H4 (cell line): ENCODE measurements around the gene EPM2A. TPM values are rescaled to one million over a fixed set of nuclear protein-coding genes. Genes with fewer than 3 reads are reported as not detected.
A peak's percentile ranks its signal among the peaks of the same experiment; 100 is the strongest.

ENCODE experiments used
- DNase-seq: peaks from one replicate; pipeline ENCODE4 v3.0.0-alpha.2; 2015; ENCODE audit warnings: low spot score
- total RNA-seq: library from RNA; depleted of rRNA; stranded (reverse); fragments of >200 nt; shearing (Covaris generic); gene quantifications from 2 replicates; pipeline ENCODE4 v1.2.3, GENCODE V29; 2014

Gene EPM2A
- total RNA-seq, 1 experiment from 2014 or later: 6.9 TPM

- no peak for DNase-seq
Observed at GRCh38 chr6:145673504-145673903, 61.8 kb downstream of the EPM2A start.

DNA sequence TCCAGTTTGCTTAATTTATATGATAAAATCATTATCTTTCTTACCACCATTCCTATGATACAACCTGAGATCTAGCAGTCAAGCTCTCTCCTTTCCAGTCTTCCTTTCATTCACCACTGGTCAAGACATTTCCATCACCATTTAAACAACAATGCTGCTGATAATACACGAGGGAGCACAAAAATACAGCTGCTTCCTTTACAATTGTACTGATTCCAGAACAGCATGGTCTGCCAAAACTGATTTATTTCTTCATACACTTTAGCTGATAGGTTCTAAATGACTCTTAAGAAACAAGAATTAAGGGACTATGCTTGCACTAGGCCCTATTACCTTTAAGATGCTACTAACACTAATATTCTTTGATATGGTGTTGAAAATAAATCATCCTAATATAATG is 65.0 kb downstream of the EPM2A start:
- DNase-seq: no peak

DNA sequence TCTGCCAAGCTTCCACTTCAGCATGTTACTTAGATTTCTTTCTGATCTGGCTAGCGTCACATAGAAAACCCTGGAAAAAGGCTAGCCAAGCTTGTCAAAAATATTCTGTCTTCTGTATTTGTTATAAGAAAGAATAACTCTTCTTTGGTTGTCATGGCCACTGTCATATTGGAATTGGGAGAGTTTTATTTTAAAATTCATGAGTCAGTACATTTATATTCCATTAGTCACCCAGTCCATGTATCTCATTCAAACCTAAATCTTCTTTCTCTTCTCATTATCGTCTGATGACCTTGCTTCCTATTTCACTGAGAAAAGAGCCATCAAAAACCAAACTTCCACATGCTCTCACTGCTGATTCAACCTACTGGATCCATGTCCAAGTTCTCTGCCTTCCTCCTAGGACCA is 65.7 kb downstream of the EPM2A start:
- DNase-seq: no peak

GRCh38 chr6:145668844-145669243 is 66.5 kb downstream of the EPM2A start:
- no peak for DNase-seq

- DNase-seq: no peak
Observed at GRCh38 chr6:145660676-145661075, 74.6 kb downstream of the EPM2A start.

- no peak for DNase-seq
Observed at GRCh38 chr6:145656128-145656527, 79.2 kb downstream of the EPM2A start.

- no peak for DNase-seq
Observed at GRCh38 chr6:145652572-145652971, 82.7 kb downstream of the EPM2A start.

DNA sequence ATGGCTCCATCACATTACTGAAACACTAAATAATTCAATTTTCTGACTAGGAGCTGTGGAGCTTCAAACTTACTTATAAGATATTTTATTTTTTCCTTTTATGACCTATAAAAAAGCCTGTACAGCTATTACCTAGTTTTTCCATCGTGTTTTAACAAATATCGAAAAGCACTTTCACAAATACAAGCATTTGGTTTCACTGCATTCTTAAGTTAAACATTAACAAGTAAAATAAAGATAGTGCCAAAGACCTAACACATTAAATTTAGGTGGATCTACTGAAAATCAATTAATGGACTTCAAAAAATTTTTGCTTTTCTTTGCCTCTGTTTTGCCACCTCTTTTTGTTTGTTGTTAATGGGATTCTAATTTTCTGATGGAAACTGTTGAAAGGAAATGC is 83.3 kb downstream of the EPM2A start:
- DNase-seq: no peak

GRCh38 chr6:145648149-145648548 is 87.2 kb downstream of the EPM2A start:
- no peak for DNase-seq

- no peak for DNase-seq
Observed at GRCh38 chr6:145647602-145648001, 87.7 kb downstream of the EPM2A start.

GRCh38 chr6:145643760-145644159 is 91.6 kb downstream of the EPM2A start:
- DNase-seq: no peak

GRCh38 chr6:145633981-145634627 is 101.2 kb downstream of the EPM2A start:
- peak; percentile 43 for DNase-seq

DNA sequence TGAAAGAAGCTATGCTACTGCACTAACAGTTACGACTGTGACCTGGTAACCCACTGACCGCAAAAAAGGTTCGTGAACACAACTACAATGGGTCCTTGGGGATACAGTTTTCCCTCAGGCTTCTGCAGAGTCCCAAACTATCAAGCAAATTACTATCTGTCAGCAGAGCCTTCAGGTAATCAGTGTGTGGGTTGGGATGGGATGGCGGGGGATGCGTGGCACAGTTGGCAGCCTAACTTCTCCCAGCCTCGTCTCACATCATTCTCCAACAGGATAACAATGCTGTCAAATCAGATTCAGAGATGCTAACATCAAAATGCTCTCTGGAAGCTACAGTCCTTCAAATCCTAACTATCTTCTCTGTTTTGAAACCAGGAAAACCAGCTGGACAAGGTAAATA is 102.3 kb downstream of the EPM2A start:
- no peak for DNase-seq

DNA sequence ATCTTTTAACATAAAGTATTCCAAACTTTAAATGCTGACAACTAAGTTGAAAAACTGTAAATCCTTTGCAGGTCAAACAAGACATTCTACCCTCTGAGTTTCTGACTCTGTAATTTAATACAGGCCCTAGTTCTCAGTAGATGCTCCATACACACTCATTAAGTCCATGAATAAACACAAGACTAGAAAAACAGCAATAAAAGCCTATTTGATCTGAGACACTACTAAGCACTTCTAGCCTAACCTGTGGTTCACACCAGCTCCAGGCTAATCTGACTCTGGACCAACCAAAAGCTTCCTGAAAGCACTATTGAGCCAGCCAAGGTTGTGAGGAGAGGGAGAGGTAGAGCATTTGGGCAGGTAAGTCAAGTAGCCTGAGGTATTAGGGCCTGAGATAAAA is 103.9 kb downstream of the EPM2A start:
- no peak for DNase-seq

- no peak for DNase-seq
Observed at GRCh38 chr6:145630598-145630997, 104.7 kb downstream of the EPM2A start.

GRCh38 chr6:145629478-145629877 is 105.8 kb downstream of the EPM2A start:
- no peak for DNase-seq

DNA sequence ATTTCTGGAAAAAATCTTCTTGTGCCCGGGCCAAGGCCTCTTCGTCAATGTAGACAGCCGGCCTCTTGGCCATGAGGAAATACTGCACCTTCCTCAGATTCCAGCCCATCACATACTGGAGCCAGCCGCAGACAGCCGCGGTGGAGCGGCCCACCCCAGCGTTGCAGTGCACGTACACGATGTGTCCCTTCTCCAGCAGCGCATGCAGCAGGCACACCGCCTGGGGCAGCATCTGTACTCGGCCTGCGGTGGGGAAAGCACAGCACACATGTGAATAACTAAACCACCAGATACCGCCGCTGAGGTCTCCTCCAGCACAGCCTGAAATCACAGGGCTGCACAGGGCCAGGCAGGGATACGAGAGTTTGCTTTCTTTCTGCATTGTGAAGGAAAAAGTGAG is 107.9 kb downstream of the EPM2A start:
- no peak for DNase-seq

- no peak for DNase-seq
Observed at GRCh38 chr6:145626857-145627256, 108.5 kb downstream of the EPM2A start.

GRCh38 chr6:145623231-145623630 is 112.1 kb downstream of the EPM2A start:
- DNase-seq: no peak

DNA sequence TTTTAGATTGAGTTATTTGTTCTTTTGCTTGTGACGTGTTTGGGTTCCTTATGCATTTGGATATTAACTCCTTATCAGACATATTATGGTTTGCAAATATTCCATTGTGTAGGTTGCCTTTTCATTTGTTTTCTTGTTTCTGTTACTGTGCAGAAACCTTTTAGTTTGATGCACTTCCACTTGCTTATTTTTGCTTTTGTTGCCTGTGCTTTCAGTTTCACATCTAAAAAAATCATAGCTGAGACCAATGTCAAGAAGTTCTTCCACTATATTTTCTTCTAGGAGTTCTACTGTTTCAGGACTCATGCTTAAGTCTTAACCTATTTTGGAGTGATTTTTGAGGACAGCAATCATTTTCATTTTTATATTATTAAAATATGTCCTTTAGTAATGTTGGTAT is 113.5 kb downstream of the EPM2A start:
- DNase-seq: no peak

DNA sequence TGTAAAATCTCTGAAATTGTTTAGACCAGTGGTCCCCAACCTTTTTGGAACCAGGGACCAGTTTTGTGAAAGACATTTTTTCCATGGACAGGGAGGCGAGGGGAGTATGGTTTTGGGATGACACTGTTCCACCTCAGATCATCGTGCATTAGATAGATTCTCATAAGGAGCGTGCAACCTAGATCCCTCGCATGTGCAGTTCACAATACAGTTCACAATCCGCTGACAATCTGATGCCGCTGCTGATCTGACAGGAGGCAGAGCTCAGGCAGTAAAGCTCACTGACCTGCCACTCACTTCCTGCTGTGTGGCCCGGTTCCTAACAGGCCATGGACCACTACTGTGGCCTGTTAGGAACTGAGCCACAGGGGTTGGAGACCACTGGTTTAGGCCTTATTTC is 115.2 kb downstream of the EPM2A start:
- no peak for DNase-seq

- DNase-seq: no peak
Observed at GRCh38 chr6:145609521-145609920, 125.8 kb downstream of the EPM2A start.

DNA sequence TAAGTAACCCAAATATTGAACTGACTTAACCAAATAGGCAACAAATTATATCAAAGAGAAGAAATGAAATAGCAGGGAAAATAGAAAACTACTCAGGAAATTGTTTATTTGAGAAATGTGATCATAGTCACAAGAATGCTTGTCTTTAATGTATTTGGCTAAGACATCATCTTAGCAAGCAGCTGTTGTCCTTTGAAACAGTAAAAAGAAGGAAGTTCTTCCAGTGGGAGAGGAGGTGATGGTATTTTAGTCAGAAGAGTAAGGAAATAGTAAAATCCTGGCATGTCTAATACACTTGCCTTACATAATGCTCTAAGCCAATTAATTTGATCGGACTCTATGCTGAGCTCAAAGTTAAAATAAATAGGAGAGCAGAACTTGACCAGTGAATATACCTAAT is 126.5 kb downstream of the EPM2A start:
- no peak for DNase-seq

DNA sequence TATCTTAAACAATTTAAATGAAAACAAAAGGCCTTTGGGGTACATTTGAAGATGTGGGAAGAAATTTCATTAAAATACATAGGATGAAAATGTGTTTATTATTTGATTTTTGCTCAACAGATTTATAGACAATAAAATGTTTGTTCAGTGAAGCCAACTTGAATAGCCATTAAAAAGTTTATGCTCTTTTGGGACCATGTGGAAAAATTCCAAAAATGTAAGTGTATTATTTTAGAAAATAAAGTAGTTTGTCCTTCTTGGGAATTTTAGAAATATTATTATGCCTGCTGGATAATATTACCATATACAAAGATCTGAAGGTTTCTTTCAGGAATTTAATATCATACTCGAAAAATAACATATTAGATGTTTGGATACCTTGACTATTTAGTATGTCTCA is 131.3 kb downstream of the EPM2A start:
- no peak for DNase-seq
